ENCODE data around the gene KCNE1. TPM values are rescaled to one million over a fixed set of nuclear protein-coding genes. Genes with fewer than 3 reads are reported as not detected.

Gene KCNE1
- total RNA-seq, 1 donor from 2014 or later: not detected

DNA sequence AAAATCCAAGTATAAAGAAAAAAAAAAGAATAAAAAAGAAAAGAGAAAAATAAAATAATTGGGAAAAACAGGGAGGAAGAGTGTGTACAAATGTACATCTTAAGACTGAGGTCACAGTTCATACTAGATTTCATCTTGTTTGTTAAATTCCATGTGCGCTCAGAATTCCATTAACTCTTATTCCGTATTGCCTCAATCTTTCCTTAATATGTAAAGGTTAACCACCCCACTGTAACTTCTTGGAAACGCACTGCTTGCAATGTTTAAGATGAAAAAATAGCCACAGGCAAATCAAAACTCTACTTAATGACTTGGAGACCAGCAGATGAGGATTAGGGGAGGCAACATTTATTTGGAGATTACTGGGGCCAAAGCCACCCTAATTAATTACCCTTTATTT is 23.9 kb upstream of the KCNE1 start:
- TF ChIP-seq, protein P1, sequence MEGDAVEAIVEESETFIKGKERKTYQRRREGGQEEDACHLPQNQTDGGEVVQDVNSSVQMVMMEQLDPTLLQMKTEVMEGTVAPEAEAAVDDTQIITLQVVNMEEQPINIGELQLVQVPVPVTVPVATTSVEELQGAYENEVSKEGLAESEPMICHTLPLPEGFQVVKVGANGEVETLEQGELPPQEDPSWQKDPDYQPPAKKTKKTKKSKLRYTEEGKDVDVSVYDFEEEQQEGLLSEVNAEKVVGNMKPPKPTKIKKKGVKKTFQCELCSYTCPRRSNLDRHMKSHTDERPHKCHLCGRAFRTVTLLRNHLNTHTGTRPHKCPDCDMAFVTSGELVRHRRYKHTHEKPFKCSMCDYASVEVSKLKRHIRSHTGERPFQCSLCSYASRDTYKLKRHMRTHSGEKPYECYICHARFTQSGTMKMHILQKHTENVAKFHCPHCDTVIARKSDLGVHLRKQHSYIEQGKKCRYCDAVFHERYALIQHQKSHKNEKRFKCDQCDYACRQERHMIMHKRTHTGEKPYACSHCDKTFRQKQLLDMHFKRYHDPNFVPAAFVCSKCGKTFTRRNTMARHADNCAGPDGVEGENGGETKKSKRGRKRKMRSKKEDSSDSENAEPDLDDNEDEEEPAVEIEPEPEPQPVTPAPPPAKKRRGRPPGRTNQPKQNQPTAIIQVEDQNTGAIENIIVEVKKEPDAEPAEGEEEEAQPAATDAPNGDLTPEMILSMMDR (conservative IDR thresholded peaks at IDR 0.05; ENCODE audit: low read depth, low read length): no peak
- no peak for DNase-seq (ENCODE audit: low read depth)
- H3K4me3 ChIP-seq (ENCODE audit: low read depth, low read length): no peak overlapping the region

DNA sequence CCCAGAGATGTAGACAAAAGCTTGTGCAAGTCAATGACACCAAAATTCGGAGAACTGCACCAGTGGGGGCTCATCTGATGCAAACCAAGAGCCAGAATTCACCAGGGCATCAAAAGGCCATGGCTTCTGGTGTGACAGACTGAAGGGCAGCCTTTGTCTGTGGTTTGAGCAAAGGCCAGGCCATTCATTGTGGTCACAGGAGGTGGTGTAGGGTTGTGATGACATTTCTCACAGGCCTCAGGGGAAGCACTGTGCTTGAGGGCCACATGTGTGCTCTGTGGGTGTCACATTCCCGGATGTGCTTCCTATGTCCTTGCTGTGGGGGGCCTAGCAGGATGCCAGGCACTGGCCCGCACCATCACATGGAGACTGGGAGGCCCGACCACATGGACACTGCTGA is 22.5 kb upstream of the KCNE1 start:
- TF ChIP-seq, protein P1 (conservative IDR thresholded peaks at IDR 0.05; ENCODE audit: low read depth, low read length): no peak
- DNase-seq (ENCODE audit: low read depth): no peak
- no peak overlapping the region for H3K4me3 ChIP-seq (ENCODE audit: low read depth, low read length)

DNA sequence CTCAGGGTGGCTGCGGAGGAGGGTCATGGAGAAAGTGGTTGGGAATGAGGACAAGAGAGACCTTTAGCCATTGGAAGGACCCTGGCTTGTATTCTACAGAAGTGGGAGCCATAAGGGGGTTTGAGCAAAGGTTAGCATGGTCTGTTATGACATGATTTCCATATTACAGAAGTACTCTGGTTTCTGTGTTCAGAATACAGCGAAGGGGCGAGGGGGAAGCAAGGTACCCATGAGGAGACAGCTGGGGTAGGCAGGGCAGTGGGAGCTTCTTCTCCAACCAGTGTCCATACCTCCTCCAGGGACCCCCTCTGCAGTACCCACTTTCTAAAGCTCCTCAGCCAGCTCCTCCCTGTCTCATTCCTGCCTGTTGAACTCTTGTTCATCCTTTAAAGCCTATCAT is 21.9 kb upstream of the KCNE1 start:
- DNase-seq (ENCODE audit: low read depth): no peak
- TF ChIP-seq, protein P1 (conservative IDR thresholded peaks at IDR 0.05; ENCODE audit: low read depth, low read length): no peak
- H3K4me3 ChIP-seq (ENCODE audit: low read depth, low read length): no peak overlapping the region

DNA sequence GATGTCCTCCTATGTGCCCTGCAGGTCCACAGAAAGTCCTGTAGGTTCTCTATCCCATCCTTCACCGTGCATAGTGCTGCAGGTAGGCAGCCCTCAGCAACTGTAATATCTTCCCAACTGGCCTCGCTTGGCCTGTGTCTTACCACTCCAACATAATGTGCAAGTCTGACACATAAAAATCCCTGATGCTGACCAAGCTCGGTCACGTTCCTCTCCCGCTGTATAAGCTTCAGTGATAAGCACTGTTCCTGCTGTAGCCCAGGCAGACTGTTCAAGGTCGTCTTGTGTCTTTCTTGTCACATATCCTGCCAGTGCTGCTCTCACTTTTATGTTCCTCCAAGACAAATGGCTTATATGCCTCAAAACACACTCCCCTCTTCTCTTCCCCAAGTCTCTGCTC is 19.4 kb upstream of the KCNE1 start:
- no peak overlapping the region for H3K4me3 ChIP-seq (ENCODE audit: low read depth, low read length)
- DNase-seq (ENCODE audit: low read depth): no peak
- TF ChIP-seq, protein P1 (conservative IDR thresholded peaks at IDR 0.05; ENCODE audit: low read depth, low read length): no peak

DNA sequence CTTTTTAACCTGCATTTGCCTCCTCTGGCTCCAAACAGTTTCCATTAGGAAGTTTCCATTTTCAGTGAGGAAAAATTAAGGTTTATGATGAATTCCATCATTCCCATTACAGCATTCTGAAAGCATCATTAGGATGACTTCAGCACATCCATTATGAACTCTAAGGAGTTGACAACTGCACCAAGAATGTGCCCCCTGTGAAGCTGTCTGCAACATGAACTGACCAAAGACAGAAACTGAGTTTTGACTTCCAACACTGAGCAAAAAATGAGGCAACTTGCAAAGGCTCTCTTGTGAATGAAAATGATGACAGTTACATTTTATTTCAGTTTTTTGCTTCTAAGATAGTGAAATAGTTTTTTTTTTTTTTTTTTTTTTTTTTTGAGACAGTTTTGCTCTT is 18.3 kb upstream of the KCNE1 start:
- no peak overlapping the region for H3K4me3 ChIP-seq (ENCODE audit: low read depth, low read length)
- TF ChIP-seq, protein P1 (conservative IDR thresholded peaks at IDR 0.05; ENCODE audit: low read depth, low read length): no peak
- DNase-seq (ENCODE audit: low read depth): no peak

DNA sequence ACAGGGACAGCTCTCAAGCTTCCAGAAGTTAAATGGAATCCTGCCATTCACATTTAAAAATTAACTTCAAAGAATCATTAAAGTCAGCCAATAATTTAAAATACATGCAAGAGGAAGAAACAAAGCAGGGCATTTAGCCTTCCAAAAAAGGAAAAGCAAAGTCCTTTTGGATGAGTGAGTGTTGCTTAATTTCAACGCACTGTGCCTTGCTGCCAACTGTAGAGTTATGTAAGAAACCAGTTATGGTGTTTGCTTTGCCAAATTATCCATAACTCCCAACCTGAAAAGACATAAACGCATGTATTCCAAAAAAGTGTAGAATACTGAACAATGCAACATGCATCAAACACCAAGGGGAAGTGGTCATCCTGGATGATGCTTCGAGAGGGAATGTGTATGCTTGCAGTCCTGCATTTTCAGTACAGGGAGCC is 16.1 kb upstream of the KCNE1 start:
- DNase-seq (ENCODE audit: low read depth): no peak
- TF ChIP-seq, protein P1 (conservative IDR thresholded peaks at IDR 0.05; ENCODE audit: low read depth, low read length): no peak
- H3K4me3 ChIP-seq (ENCODE audit: low read depth, low read length): no peak overlapping the region

DNA sequence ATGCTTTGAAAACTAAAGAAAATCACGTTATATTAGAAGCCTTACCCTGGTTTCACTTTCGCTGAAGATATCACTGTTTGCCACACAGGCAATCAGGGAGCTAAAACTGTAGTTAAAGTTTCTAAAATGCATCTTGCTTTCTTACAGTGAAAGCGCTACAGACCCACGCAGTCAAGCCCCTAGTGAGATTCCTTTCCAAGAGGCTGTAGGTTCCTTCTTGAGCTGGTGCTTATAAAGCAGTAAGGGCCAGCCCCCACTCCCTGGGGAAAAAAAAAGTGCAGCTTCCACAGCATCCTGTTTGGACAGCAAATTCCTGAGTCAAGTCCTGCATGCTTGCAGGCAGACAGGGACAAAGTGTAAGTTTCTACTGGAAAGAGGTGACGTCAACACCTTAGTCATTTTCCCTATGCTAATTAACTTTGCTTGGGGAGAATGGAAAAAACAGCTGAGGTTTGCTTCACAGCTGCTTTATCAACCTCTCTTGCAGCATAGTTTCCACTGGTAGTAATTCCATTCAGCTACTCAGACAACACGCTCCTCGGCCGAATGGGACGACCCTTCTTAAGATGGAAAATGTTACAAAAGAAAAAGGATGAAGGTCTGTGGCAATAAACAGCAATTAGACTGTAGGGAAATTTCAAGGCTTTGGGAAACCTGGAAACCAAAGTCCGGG is 14.7 kb upstream of the KCNE1 start:
- TF ChIP-seq, protein P1 (conservative IDR thresholded peaks at IDR 0.05; ENCODE audit: low read depth, low read length): no peak
- H3K4me3 ChIP-seq (ENCODE audit: low read depth, low read length): peak overlapping the region; percentile 55
- DNase-seq (ENCODE audit: low read depth): peak; percentile 99

All from epithelial cell of proximal tubule (primary cell).